ENCODE results near the gene PHF10.
"Not testable (repeated sequence)": the region's sequence is repeated elsewhere in the genome, so short reads cannot be mapped to it uniquely, and the experiment has no call there.

The PHF10 gene

GRCh38 chr6:169724494-169725124 lies at the start of gene PHF10:
Gene PHF10, minus strand, starts transcription at chr6:169724500. Its CDS starts 569 bp downstream, at chr6:169723931.
- DNase-seq (ENCODE audit: low read depth, low spot score), result no peak

DNA sequence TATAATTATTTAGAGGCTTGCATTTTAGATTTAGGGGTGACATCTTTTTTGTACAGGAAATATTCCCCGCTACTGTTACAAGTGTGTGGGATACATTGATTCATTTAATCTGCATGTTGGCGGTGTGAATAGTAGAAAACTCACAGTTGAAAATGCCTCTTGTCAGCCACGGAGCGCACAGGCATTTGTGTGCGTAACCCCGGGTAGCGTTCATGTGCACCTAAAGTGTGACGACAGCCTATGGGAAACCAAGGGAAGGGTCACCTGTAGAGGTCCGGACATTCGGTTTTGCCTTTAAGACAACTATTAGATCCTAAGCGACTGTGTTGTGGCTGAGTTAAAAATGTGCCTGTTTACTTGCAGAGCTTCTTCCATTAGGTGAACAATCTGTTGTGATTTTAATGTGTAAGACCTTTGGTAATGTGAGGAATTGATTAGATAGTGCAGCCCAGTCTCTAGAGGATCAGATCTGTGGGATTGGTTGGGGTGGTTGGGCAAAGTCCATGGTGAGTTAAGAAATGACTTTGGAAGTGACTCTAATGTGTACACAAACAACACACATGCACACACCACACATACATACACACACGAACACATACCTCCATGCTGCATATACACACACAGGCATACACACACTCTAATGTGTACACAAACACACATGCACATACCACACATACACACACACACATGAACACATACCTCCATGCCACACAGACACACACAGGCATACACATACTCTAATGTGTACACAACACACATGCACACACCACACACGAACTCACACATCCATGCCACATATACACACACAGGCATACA lies 42.8 kb upstream of the PHF10 start:
- no peak for DNase-seq (ENCODE audit: low read depth, low spot score)

GRCh38 chr6:169766232-169766631 lies 41.9 kb upstream of the PHF10 start:
- no peak for DNase-seq (ENCODE audit: low read depth, low spot score)

GRCh38 chr6:169765789-169766188 lies 41.5 kb upstream of the PHF10 start:
- not testable (repeated sequence) for DNase-seq (ENCODE audit: low read depth, low spot score)

- DNase-seq (ENCODE audit: low read depth, low spot score), result peak; percentile 67
Observed at GRCh38 chr6:169763881-169764280, 39.6 kb upstream of the PHF10 start.

DNA sequence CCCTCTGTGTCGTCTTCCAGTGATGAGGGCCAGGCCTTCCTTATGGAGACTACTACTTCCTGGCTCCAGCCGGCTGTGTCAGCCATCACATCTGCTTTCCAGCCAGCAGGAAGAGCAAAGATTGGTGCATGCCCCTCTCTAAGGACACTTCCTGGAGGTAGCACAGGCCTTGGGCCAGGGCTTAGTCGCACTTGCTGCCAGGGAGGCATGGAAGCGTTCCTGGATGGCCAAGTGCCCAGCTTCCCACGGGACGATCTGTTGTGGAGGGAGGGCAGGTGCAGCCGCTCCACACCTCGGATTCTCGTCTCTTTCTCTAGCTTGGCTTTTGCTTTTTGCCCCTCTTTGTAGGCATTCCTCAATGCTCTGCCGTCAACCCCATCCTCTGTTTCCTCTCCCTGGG lies 39.0 kb upstream of the PHF10 start:
- no peak for DNase-seq (ENCODE audit: low read depth, low spot score)

DNA sequence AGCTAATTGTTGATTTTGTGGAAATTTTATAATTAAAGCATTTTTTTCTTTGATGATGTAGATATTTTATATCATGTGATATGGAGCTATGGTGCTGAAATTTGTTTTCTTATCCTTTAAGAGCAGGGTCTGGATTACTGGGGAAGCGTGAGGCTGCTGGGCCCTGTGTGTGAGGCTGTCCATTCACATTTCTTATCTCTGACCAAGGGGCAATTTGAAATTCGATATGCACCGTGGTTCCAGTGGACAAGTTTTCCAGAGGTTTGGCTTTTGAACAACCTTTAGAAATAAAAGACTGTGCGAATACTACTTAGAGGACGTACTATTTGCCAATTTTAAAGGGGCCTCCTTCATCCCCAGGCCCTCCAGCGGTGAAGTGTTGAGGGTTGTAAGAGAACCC lies 30.9 kb upstream of the PHF10 start:
- DNase-seq (ENCODE audit: low read depth, low spot score), result no peak

GRCh38 chr6:169752074-169752623 lies 27.8 kb upstream of the PHF10 start:
- DNase-seq (ENCODE audit: low read depth, low spot score), result no peak

- peak; percentile 88 for DNase-seq (ENCODE audit: low read depth, low spot score)
Observed at GRCh38 chr6:169751242-169752073, 27.2 kb upstream of the PHF10 start, which contains the start of the genes DYNLT2 and ERMARD. Gene DYNLT2, minus strand, starts transcription at chr6:169751572. Its CDS starts 114 bp downstream, at chr6:169751458. Gene ERMARD, plus strand, starts transcription at chr6:169751622. Its CDS starts 36 bp downstream, at chr6:169751658.

- no peak for DNase-seq (ENCODE audit: low read depth, low spot score)
Observed at GRCh38 chr6:169746556-169746955, 22.3 kb upstream of the PHF10 start.

DNA sequence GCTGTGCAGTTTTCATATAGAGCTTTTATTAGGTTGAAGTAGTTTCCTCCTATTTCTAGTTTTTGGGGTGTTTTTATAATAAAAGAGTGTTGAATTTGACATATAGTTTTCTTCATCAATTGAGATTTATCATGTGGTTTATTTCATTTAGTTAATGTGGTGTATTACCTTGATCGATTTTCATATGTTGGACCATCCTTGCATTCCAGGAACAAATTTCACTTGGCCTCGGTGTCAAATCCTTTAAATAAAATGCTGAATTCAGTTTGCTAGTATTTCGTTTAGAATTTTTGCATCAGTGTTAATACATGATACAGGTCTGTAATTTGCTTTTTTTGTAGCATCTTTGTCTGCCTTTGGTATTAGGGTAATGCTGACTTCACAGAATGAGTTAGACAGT lies 21.1 kb upstream of the PHF10 start:
- no peak for DNase-seq (ENCODE audit: low read depth, low spot score)

DNA sequence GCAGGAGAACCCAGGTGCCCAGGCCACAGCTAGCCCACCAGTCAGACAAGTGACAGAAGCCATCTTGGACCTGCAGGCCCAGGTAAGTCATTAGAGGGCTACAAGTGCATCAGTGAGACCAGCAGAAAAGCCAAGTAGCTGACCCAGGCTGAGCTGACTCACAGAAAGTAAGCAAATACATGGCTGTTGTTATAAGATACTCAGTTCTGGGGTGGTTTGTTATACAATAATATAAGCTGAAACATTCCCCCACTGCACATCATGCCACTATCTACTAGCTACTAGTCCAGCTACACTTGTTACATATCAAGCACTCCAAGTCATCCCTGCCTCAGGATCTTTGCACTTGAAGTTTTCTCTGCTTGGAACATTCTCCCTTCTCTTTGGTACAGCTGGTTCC lies 17.0 kb upstream of the PHF10 start:
- no peak for DNase-seq (ENCODE audit: low read depth, low spot score)

DNA sequence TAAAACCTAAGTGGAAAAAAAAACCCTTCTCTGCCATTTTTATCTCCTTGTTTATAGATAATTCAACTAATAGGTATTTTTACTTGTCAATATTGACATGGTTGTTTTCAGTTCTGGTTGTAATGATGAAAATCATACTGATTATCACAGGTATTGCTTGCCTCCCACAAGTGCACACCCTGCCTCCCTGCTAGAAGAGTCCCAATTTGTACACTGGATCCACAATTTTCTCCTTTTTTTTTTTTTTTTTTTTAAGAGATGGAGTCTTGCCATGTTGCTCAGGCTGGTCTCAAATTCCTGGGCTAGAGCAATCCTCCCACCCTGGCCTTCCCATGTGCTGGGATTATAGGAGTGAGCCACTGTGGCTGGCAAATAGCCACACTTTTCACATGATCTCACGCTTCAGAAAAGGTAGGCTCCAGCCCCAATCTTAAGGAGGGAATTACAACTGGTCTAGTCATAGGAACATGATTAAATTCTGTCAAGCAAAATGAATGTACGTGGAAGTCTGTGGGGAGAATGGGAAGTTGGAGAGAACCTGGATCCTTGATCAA lies 14.8 kb upstream of the PHF10 start:
- no peak for DNase-seq (ENCODE audit: low read depth, low spot score)

GRCh38 chr6:169738204-169738975 lies 14.1 kb upstream of the PHF10 start:
- no peak for DNase-seq (ENCODE audit: low read depth, low spot score)

GRCh38 chr6:169729961-169730360 lies 5.7 kb upstream of the PHF10 start:
- no peak for DNase-seq (ENCODE audit: low read depth, low spot score)

DNA sequence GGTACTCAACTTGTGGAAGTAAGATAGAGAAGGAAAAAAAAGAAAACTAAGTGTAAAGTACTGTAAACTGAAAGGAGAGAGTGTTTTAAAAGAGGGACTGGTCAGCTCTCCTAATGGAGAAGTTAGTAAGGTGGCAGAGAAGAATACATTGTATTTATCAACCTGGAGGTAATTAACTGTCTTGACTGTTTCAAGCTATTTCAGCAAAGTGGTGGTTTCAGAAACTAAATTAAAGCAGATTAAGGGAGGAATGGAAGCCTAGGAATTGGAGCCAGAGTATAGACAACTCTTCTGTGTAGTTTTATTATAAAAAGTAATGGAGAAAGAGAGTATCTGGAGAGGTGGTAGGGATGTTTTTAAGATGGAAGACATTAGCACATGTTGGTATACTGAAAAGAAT lies 2.7 kb upstream of the PHF10 start:
- no peak for DNase-seq (ENCODE audit: low read depth, low spot score)

GRCh38 chr6:169726049-169726400 lies 1.7 kb upstream of the PHF10 start:
- DNase-seq (ENCODE audit: low read depth, low spot score), result no peak

- DNase-seq (ENCODE audit: low read depth, low spot score), result no peak
Observed at GRCh38 chr6:169725125-169726048, 1.1 kb upstream of the PHF10 start.

DNA sequence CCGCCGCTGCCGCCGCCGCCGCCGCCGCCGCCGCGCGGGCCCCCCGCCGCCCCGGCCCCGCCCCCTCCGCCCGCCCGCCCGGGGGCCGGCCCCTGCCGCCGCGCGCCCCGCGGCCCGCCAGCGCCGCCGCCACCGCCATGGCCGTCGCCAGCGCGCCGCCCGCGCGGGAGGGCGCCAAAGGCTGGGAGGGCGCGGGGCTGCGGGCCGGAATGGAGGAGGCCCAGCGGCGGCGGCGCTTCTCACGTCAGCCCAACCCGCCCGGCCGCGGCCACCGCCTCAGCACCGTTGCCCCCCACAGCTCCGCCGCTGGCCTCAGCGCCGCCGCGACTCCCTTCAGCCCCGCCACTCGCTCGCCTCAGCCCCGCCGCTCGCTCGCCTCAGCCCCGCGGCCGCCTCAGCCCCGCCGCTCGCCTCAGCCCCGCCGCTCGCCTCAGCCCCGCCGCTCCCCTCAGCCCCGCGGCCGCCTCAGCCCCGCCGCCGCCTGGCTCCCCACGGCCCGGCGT lies 258 bp downstream of the PHF10 start:
- no peak for DNase-seq (ENCODE audit: low read depth, low spot score)
